HG03575 (cell line): ENCODE measurements around the gene VPS45.
"Not testable (repeated sequence)": the region's sequence is repeated elsewhere in the genome, so short reads cannot be mapped to it uniquely, and the experiment has no call there.

Source experiments
- ATAC-seq: cut with Tn5 transposase; IDR thresholded peaks from one replicate; pipeline ENCODE4 v1.9.1; 2021; ENCODE audit not compliant: unreplicated experiment, insufficient number of reproducible peaks, low FRiP score; ENCODE audit errors: extremely low read depth

Gene VPS45

GRCh38 chr1:150118716-150119115 is 51.1 kb downstream of the VPS45 start:
- no peak for ATAC-seq

DNA sequence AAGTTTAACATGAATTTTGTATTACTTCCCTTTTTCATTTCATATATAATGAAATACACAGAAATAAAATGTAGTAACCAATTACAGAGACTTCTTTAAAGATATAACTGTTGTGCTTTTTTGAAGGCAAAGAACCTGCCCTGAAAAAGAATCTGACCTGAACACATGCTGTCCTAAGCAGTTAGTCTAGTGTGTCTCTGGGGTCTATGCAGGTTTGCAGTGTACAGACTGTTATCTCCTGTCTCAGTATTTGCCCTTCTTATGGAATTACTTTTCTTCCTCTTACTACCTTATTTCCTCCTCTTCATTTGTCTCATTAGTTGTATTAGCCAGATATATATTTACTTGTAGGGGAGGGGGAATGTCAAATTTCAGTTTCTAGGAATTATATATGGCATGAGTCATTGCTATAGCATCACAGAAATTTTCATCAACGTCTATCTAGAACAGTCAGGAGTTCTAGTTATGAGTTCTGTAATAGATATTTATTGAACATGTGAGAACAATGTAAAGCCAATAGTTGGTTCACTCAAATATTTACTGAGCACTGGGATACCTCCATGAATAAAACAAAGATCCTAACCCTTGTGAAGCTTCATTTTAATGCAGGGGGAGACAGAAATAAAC is 53.8 kb downstream of the VPS45 start:
- no peak for ATAC-seq

GRCh38 chr1:150126811-150127210 is 59.2 kb downstream of the VPS45 start:
- ATAC-seq: no peak

- ATAC-seq: no peak
These were observed 59.9 kb downstream of the VPS45 start for GRCh38 chr1:150127464-150127863.

DNA sequence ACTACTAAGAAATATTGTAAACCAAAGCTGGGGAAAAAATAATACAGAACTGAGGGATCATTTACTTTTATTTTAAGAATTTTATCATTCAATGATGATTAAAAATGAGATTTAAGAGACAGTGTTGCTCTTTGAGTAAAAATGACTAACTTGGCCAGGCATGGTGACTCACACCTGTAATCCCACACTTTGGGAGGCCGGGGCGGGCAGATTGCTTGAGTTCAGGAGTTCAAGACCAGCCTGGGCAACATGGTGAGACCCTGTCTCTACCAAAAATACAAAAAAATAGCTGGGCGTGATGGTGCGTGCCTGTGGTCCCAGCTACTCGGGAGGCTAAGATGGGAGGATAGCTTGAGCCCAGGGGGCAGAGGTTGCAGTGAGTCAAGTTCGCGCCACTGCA is 60.3 kb downstream of the VPS45 start:
- no peak for ATAC-seq

DNA sequence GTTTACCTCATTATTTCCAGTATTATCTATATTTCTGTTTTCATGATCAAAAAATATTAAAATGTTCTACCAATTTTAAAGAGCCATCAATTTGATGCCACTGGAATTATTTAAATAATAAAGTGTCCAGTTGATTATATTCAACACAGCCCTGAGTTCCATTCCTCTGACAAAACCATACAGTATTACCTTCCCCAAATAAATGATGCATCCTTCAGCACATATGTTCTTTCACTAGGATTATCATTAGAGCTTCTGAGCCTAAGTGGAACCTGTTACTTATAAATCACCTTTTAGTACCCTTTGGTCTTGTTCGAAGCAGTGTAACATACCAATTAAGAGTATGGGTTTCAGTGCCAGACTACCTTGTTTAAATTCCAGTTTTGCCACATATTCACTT is 64.8 kb downstream of the VPS45 start:
- no peak for ATAC-seq

DNA sequence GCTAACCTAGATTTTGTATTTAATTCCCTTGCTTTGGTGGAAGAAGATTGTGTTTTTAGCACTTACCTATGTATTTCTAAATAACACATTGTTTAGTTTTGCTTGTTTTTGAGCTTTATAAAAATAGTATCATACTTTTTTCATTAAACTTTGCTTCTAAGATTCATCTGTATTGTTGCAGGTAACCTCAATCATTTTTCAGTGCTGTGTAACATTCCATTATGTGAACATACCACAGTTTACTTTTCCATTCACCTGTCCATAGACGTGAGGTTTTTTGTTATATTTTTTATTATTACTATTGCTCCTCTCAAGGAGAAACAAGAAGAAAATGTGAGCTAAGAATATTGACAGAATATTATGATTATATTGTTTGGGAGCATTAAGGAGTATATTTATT is 67.0 kb downstream of the VPS45 start:
- ATAC-seq: no peak

DNA sequence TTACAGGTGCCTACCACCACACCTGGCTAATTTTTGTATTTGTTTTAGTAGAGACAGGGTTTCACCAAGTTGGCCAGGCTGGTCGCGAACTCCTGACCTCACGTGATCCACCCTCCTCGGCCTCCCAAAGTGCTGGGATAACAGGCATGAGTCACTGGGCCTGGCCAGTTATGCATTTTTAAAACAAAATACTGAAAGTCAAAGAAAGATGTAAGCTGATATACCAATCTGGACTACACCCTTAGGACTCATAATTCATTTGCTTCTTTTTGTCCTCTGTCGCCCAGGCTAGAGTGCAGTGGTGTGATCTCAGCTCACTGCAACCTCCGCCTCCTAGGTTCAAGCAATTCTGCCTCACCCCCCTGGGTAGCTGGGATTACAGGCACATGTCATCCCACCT is 67.8 kb downstream of the VPS45 start:
- ATAC-seq: not testable (repeated sequence)

DNA sequence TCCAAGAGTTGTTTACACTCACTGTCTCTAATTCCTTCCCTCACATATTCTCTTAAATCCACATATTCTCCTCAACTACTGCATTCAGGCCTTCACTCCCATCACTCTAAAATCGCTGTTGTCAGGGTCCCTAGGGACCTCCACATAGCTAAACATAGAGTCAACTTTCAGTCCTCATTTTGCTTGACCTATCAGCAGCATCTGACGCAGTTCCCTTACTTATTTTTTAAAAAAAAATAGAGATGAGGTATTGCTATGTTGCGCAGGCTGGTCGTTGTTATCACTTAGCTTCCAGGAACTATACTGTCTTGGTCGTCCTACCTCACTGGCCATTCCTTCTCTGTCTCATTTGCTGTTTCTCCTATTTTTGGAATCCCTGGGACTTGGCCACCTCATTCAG is 70.5 kb downstream of the VPS45 start:
- ATAC-seq: no peak

DNA sequence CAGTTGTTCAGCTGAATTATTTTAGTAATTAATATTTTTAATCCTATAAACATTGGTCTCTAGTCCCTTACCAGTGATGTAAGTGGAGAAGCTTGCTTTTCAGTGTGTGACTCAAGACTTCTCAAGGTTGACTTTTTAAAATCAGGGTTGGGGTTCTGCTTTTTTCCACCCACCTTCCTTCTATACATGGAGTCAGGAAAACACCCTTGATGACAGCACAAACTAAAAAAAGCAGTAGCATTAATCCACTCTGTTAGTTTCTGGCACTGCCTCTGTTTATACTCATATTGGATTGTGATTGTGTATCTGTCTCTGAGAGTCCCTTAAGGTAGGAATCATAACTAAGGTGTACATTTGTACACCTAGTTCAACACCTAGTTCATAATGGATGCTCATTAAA is 73.9 kb downstream of the VPS45 start:
- no peak for ATAC-seq

DNA sequence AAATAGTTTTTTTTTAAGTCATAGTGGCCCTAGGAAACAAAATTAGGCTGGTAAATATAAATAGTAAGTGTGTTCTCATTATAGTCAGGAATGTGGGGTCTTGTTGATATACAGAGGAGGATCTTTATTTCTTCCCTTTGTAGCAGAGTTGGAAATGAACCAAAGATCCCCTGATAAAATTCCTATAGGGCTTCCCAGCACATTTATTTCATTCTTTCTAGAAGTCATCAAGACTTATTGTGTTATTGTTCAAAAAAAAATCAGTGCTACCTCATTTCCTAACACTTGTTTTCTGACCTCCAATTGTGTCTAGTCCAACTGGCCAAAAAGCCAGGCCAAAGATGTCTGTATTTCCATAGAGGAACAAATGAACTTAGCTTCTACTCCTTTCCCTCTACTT is 74.5 kb downstream of the VPS45 start:
- ATAC-seq: no peak

GRCh38 chr1:150144606-150145005 is 77.0 kb downstream of the VPS45 start:
- ATAC-seq: no peak

DNA sequence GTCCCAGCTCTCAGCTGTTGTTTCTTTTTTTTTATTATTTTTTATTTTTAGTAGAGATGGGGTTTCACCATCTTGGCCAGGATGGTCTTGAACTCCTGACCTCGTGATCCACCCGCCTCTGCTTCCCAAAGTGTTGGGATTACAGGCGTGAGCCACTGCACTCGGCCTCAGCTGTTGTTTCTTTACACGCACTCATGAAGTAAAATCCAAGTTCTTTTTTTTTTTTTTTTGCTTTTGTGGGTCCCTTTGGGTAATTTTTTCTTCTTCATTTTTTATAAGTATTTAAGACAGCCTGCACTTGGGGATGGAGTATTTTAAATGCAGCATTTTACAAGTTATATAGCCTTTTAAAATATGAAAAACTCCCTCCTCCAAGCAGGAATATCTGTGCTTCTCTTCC is 78.4 kb downstream of the VPS45 start:
- not testable (repeated sequence) for ATAC-seq

DNA sequence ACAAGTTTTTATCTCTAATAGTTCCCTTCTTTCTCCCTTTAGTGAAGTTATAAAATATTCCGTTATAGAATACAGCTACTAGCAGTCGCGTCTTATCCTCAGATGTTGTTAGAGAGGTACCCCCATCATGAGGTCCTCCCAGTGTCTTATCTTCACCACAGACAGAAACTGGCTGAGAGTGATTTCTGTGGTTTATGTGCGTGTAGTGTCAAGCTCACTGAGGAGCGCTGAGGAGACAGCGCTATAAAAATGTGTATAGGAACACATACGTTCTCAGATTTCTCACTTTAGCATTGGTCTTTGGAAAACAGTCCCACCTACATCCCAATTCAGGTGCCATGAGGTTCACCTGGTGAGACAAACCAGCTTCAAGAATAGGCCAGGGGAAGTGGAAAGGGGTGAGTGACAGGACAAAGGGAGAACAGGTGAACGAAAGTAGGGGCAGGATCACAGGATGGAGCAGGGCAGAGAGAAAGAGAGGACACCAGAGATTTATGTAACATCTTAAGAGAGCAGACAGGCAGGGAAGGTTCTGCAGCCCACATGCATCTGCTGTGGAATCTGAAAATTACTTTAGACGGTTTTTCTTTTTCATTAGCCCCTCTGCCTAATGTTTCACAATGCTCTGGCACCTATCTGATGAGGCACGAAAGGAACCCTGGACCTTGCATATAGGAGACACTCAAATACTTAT is 79.4 kb downstream of the VPS45 start:
- ATAC-seq: no peak

DNA sequence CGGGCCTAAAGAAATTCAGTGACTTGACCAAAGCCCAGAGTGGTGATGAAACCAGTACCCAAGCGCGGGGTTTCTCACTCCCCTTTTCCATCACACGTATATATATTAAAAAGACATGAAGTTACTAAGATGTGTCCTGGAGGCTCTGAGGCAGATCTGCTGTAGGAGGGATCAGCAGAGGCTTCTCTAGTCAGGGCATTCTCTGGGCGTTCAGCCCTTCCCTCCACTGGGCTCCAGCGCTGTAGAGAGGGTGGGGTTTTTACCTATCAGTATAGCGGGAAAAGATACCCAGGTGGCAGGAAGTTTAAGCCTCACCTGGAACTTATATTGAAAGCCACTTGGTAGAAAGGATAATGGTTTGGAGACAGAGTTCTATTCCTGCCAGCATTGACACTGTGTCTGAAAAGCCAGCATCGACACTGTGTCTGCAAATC is 81.3 kb downstream of the VPS45 start:
- ATAC-seq: no peak

GRCh38 chr1:150149271-150150132 is 81.9 kb downstream of the VPS45 start, which contains the start of gene PLEKHO1:
Gene PLEKHO1, plus strand, starts transcription at chr1:150149916. Its CDS starts 342 bp downstream, at chr1:150150258.
- no peak for ATAC-seq

DNA sequence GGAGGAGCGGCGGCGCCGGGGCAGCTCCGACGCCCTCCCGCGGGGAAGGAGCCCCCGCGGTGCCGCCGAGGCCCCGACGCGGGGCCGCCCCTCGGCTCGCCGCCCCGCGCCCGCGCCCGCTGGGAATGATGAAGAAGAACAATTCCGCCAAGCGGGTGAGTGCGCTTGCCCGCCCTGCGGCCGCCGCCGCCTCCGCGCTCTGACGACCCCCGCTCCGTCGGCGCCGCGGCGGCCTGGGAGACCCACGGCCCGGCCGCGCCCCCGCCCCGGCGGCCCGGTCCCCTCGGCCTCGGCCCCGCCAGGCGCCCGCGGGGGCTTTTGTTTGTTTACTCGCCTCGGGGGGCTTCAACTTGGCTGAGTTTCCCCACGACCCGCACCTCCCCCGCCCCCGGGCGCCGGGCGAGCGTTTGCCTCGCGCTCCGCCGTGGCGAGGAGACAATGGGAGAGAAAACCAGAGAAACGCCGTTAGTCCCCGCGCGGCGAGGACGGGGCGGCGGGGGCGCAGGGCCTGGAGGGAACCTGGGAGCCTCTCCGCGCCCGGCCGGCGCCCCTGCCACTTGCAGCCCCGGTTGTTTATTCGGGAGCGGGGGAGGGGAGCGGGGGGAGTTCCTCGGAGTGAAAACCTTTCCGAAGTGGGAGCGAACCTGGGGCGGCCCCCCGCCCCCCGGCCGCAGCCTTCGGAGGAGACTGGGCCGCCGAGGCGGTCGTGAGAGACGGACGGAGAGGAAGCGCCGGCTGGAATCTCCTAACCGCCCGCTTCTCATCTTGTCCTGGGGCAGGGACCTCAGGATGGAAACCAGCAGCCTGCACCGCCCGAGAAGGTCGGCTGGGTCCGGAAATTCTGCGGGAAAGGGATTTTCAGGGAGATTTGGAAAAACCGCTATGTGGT is 82.8 kb downstream of the VPS45 start:
- no peak for ATAC-seq

- ATAC-seq: no peak
These were observed 84.0 kb downstream of the VPS45 start for GRCh38 chr1:150151291-150152181.
